ENCODE measurements around the gene PPM1B.

DNA sequence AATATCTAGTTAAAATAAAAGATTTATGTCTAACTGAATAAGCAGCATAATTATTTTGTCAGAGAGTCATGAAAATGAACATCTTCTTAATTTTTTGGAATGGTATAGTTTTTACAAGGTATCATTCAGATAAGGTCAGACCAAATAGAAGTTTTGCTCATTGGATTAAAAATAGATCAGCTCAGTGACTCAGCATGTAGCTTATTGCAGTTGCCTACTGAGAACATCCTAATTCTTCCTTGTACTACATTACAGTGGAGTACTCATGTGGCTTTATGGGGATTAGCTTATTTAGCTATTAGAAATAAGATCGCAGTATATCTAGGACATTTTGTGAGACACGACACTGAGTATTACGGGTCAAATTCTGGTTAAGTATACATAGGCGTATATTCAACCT lies 38.2 kb upstream of the PPM1B start:
- TF ChIP-seq CTCF (conservative IDR thresholded peaks at IDR 0.05 in 1 of 2, IDR thresholded peaks at IDR 0.05 in 1 of 2; ENCODE audit: low read depth in 1 of 2, low read length in 2 of 2) (no peak), EZH2 (IDR thresholded peaks at IDR 0.05; ENCODE audit: low read length, missing control alignments) (no peak)

All from fibroblast of lung (primary cell).